ENCODE results near the gene PRKG2.

Gene PRKG2

GRCh38 chr4:81217779-81218178, 2.8 kb upstream of the PRKG2 start:
- DNase-seq = no peak

- DNase-seq = no peak
These were observed 909 bp upstream of the PRKG2 start for GRCh38 chr4:81215931-81216330.

GRCh38 chr4:81214144-81214880, 710 bp downstream of the PRKG2 start:
- DNase-seq = no peak

- DNase-seq = no peak
These were observed 1.4 kb downstream of the PRKG2 start for GRCh38 chr4:81213671-81214070.

- no peak for DNase-seq
These were observed 3.1 kb downstream of the PRKG2 start for GRCh38 chr4:81211956-81212355.

- no peak for DNase-seq
These were observed 7.2 kb downstream of the PRKG2 start for GRCh38 chr4:81207828-81208227.

GRCh38 chr4:81205302-81205701, 9.7 kb downstream of the PRKG2 start:
- DNase-seq = no peak

- no peak for DNase-seq
These were observed 10.5 kb downstream of the PRKG2 start for GRCh38 chr4:81204571-81204970.

GRCh38 chr4:81199831-81200230, 15.2 kb downstream of the PRKG2 start:
- DNase-seq = no peak

- DNase-seq = no peak
These were observed 16.4 kb downstream of the PRKG2 start for GRCh38 chr4:81198609-81199008.

GRCh38 chr4:81197864-81198524, 17.0 kb downstream of the PRKG2 start:
- no peak for DNase-seq

- DNase-seq = no peak
These were observed 18.8 kb downstream of the PRKG2 start for GRCh38 chr4:81196126-81196650.

- no peak for DNase-seq
These were observed 19.5 kb downstream of the PRKG2 start for GRCh38 chr4:81195475-81195874.

- no peak for DNase-seq
These were observed 20.7 kb downstream of the PRKG2 start for GRCh38 chr4:81194286-81194685.

- DNase-seq = no peak
These were observed 34.1 kb downstream of the PRKG2 start for GRCh38 chr4:81180916-81181315.

- no peak for DNase-seq
These were observed 35.7 kb downstream of the PRKG2 start for GRCh38 chr4:81179326-81179725.

- DNase-seq = no peak
These were observed 41.8 kb downstream of the PRKG2 start for GRCh38 chr4:81173213-81173612.

- DNase-seq = no peak
These were observed 48.4 kb downstream of the PRKG2 start for GRCh38 chr4:81166458-81167160.

- no peak for DNase-seq
These were observed 49.1 kb downstream of the PRKG2 start for GRCh38 chr4:81165861-81166430.

- DNase-seq = peak; percentile 15
These were observed 50.2 kb downstream of the PRKG2 start for GRCh38 chr4:81164623-81165416.

- DNase-seq = no peak
These were observed 50.9 kb downstream of the PRKG2 start for GRCh38 chr4:81164126-81164525.

GRCh38 chr4:81162752-81163458, 52.1 kb downstream of the PRKG2 start:
- DNase-seq = no peak
